ENCODE results near the gene DIS3L.
"Not testable (repeated sequence)": the region's sequence is repeated elsewhere in the genome, so short reads cannot be mapped to it uniquely, and the experiment has no call there.

The DIS3L gene

DNA sequence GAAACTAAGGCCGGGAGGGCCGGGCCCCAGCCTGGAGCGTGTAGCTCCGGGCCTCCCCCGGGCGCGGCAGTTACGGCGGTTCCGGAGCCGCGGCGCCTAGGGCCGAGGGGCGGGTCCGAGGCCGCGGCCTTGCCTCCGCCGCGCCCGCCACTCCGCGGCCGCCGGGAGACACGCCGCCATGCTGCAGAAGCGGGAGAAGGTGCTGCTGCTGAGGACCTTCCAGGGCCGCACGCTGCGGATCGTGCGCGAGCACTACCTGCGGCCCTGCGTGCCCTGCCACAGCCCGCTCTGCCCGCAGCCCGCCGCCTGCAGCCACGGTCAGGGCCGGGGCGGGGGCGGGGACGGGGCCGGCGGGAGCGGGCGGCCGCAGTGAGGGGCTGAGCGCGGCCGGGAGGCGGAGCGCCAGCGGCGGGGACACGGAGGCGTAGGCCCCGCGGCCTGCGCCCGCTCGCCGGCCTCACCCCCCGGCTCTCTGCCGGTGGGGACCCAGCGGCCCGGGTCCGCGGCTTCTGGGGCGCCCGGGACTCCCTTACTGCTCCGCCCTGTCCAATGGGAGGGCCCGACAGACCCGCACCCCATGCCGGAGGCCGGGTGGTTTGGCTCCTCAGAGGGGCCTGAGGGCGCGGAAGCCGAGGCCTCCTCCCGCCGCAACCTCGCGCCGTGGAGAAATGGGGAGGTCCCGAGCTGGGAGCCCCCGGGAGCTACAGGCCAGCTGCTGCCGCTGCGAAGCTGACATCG lies at the start of gene DIS3L:
TSS of gene DIS3L (plus strand) at position 150 of the 738 bp plus-strand sequence. CDS start at position 179, 29 bp downstream.
- peak; percentile 31 to 53 for DNase-seq (ENCODE audit: low read depth in 1 of 2, low spot score in 1 of 2)

DNA sequence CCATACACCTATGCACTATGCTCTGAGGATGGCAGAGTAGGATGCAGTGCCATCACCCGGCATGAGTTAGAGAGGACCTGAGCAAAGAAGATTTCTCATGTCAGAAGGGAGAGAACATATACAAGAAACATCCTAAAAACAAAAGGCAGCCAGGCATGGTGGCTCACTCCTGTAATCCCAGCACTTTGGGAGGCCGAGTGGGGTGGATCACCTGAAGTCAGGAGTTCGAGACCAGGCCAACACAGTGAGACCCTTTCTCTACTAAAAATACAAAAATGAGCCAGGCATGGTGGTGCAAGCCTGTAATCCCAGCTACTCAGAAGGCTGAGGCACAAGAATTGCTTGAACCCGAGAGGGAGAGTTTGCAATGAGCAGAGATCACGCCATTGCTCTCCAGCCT lies 47.5 kb upstream of the DIS3L start:
- not testable (repeated sequence) for DNase-seq (ENCODE audit: low read depth in 1 of 2, low spot score in 1 of 2)

DNA sequence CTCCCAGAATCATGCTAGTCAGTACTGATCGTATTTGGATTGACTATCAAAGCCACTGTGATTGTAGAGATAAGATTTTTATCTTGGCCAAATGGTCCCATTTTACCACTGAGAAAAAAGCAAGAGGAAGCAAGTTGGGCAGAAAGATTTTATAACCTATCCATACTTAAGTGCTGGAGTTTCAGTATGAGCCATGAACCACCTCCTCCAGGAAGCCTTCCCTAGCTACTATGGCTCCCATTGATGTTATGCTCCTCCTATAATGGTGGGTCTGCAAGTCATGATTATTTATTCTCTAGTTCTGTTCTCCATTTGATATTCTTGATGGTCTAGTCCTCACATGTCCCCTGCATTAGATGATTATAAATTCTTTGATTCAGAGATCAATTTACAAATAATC lies 46.4 kb upstream of the DIS3L start:
- DNase-seq (ENCODE audit: low read depth in 1 of 2, low spot score in 1 of 2): no peak

DNA sequence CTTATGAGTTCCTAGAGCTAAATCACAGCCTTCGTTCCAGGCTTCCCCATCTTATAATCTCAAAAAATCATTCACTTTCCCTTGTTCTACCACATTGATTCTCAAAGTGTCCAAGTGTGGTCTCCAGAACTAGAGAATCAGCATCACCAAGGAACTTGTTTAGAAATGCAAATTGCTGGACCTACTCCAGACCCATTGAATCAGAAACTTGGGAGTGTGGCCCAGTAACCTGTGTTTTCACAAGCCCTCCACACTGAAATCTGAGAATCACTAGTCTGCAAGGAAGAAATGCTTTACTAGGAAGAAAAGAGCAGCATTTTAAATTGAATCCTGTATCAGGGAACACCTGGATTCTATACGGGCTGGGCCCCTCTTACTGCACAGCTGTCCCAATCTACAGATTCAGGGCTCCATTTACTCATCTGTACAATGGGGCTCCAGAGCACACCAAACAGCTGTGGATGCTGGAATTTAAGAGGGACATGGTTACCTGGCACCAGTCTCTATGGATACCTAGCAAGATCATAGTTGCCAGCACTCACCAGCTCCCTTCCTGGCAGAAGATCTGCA lies 43.7 kb upstream of the DIS3L start:
- DNase-seq (ENCODE audit: low read depth in 1 of 2, low spot score in 1 of 2): no peak

DNA sequence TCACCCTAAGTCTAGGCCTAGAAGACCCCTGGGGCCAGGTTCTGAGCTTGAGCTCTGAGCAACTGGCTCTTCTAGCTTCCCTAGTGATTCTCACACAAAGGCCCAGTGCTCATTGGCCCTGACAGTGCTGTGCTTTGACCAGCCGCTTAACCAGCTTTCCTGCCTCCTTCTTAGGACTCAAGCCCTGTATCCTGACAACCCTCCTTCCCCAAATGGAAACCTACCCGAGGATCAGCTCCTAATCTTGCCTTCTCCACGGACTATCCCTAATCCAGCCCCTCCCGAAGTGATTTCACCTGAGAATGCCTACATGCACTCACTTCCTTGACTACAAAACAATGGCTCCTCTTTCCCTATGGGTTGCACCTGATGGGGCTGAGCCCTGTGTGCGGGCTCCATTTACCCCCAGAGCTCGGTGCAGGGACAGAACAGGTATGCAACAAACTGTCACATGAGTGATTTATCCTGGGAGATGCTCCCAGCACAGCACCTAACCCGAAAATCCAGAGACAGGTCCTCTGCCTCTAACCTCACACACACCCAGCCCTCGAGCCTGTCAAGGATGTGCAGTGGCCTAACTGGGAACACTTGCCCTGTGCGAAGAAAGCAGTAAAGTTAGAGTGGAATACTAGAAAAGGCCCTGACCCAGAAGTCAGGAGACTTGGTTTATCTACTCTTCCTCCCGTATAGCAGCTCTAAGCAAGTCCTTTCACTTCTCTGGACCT lies 42.1 kb upstream of the DIS3L start:
- no peak for DNase-seq (ENCODE audit: low read depth in 1 of 2, low spot score in 1 of 2)

- DNase-seq (ENCODE audit: low read depth in 1 of 2, low spot score in 1 of 2): peak in 1 of 2 donors; percentile 30
Observed at GRCh38 chr15:66251790-66252684, 41.3 kb upstream of the DIS3L start.

DNA sequence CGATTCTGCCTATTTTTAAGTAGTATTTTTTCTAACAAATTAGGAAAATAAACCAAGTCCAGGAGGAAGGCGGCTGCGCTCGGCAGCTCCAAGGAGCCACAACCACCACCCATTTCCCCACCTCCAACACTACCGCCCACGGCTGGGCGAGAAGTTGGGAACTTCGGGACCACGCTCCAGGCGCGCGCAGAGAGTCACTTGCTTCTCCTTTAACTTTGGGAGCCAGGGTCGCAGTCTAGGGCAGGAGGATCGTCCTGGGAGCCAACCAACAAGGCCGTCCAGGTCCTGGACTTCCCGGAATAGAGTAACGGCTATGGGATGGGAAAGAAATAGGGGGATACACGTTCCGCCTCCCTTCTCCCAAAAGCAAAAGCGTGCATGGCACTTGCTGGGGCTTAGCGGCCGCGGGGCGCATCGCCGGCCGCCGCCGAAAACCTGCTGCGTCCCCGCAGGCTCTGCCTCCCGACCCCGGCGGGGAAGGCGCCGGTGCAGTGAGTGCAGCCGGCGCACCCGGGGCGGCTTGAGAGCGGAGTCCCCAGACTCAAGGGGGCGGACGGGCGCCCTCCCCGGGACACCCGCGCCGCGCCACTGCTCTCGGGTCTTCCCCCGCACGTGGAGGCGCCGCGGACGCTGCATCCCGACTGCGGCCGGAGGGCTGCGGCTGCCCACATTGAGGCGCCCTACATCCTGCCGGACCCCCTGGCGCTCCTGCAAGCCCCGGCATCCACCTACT lies 40.5 kb upstream of the DIS3L start:
- no peak for DNase-seq (ENCODE audit: low read depth in 1 of 2, low spot score in 1 of 2)

GRCh38 chr15:66253418-66254088 lies 39.8 kb upstream of the DIS3L start, which contains the start of gene MEGF11:
MEGF11 (minus strand) TSS chr15:66253750; CDS start chr15:66128403, 125,347 bp downstream.
- no peak for DNase-seq (ENCODE audit: low read depth in 1 of 2, low spot score in 1 of 2)

DNA sequence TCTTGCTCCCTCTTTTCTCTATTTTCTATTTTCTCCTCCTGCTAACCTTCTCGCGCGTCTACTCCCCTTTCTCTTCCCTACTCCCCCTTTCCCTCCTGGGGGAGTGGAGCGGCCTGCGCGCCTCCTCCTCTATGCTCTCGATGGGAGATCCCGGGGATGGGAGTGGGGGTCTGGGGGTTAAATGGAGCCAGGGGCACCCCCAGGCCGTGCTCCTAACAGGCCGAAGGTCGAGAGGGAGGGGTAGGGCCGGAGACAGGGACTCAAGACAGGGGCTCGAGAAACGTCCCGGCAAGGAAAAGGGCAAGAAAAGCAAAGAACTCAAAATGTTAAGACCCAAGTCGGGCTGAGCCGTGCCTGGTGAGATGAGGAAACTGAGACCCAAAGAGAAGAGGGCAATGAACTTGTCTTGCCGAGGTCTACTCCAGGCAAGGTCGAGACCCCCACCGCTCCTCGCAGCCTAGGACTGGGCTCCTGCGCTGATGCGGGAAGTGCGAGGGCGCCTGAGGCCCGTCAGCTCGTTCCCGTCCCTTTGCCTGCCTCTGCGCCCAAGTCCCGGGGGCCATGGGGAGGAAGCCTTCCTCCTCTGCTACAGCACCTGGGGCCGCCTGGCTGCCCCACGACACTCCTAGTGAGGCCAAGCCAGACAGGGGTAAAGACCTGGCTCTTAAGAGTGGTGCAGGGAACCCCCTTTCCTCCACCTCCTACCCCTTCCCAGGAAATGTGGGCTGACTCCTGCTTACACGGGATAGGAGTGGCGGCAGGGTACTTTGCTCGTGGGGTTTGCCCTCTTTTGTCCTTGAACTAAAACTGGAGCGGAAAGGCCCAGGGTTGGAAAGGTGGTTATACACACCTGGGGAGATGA lies 39.0 kb upstream of the DIS3L start:
- no peak for DNase-seq (ENCODE audit: low read depth in 1 of 2, low spot score in 1 of 2)

DNA sequence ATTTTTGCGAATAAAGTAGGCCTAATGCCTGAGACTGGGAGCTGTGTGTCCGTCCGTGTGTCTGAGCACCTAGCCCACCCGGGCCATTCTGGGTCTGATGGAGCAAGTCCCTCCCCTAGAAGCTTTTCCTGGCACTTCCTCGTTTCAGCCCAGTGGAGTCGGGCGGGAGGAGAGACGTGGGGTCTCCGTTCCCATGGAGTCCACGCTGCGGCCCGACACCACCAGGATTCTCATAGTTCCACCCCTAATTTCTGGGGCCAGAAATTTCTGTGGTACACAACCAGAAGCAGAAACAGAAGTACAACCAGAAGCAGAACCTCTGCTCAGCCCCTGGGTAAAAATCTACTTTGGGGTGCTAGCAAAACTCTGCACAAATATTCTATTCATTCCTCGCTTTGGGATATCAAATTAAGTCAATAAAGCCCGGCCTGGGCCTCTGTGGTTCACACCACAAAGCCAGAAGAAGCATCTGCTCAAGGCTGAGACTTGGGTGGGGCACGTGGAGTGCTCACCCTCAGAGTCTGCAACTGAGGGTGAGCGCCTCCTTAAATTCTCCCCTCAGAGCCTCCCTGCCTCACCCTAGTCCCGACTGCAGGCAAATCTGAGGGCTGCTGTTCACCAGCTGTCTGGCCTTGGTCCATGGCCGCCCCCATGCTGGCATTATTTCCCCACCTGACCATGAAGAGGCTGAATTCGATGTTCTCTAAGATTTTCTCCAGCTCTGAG lies 38.3 kb upstream of the DIS3L start:
- DNase-seq (ENCODE audit: low read depth in 1 of 2, low spot score in 1 of 2): no peak

GRCh38 chr15:66256692-66257091 lies 36.7 kb upstream of the DIS3L start:
- DNase-seq (ENCODE audit: low read depth in 1 of 2, low spot score in 1 of 2): no peak

GRCh38 chr15:66261056-66261455 lies 32.3 kb upstream of the DIS3L start:
- no peak for DNase-seq (ENCODE audit: low read depth in 1 of 2, low spot score in 1 of 2)

DNA sequence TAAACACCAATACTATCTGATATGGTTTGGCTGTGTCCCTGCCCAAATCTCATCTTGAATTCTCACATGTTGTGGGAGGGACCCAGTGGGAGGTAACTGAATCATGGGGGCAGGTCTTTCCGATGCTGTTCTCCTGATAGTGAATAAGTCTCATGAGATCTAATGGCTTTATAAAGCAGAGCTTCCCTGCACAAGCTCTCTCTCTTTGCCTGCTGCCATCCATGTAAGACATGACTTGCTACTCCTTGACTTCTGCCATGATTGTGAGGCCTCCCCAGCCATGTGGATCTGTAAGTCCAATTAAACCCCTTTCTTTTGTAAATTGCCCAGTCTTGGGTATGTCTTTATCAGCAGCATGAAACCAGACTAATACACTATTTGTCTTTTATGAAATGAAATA lies 30.5 kb upstream of the DIS3L start:
- not testable (repeated sequence) for DNase-seq (ENCODE audit: low read depth in 1 of 2, low spot score in 1 of 2)

GRCh38 chr15:66264859-66265513 lies 28.4 kb upstream of the DIS3L start:
- DNase-seq (ENCODE audit: low read depth in 1 of 2, low spot score in 1 of 2): no peak

DNA sequence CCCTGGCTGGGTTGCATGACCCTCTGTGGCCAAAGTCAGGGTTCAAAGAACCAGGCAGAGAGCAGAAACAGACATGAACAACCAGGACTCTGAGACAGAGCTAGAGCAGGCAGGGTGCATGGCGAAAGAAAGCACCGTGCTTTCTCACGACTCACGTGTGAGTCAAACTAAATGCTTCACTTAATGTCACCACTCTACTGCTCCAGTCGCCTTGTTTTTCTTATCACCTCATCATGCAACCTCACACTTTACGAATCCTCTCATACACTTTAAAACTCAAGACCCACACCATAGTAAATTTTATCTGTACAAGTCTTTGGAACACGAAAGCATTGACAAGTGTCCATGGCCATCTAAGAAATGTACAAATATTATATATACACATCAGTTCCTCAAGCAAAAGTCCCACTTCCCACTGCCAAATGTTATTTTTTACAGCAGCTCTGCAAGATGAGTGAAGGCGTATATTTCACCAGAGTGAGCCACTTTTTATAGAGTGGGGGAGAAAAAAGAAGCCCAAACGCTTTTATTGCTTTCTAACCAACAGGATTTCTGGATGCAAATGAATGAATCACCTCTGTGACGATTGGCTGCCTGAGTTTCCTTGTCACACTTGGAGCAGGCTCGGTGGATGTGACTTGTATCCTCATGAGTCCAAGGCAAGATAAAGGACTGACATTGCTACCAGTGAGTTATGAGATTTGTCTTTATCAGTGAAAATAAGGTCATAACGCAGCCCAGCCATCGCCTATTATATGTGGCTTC lies 23.9 kb upstream of the DIS3L start:
- no peak for DNase-seq (ENCODE audit: low read depth in 1 of 2, low spot score in 1 of 2)

GRCh38 chr15:66270932-66271331 lies 22.4 kb upstream of the DIS3L start:
- DNase-seq (ENCODE audit: low read depth in 1 of 2, low spot score in 1 of 2): no peak

- no peak for DNase-seq (ENCODE audit: low read depth in 1 of 2, low spot score in 1 of 2)
Observed at GRCh38 chr15:66275352-66275751, 18.0 kb upstream of the DIS3L start.

Data from stimulated activated CD4-positive, alpha-beta T cell treated with anti-CD3 and anti-CD28 coated beads, Interleukin-15, amount 100 ng/mL, for 1 hour (primary cell).